Measurements from ENCODE around the gene ZNF277.
"Not testable (repeated sequence)": the region's sequence is repeated elsewhere in the genome, so short reads cannot be mapped to it uniquely, and the experiment has no call there.

- TF ChIP-seq CTCF, POLR2A (IDR thresholded peaks at IDR 0.05): not testable (repeated sequence)
These were observed 185.4 kb downstream of the ZNF277 start for GRCh38 chr7:112391841-112392286.
